ENCODE measurements around the gene INKA2.

DNA sequence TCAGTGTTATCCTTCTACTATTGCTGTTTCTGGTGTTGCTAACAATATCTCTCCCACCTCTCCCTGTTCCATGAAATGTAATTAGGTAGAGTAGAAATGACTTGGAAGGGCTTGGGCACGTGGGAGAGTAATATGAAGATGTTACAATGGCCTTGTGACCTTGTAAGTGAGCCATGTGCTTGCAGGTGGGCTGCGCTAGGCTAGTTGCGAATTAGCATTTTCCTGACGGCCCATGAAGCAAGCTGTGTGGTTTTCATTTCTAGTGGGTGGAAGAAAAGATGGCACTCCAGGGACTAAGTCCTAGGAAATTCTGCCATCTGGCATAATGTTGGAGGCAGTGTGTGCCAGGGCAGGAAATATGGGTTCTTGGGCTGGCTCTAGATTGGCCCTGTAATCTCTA is 8.8 kb upstream of the INKA2 start:
- TF ChIP-seq EZH2 (optimal IDR thresholded peaks at IDR 0.05; ENCODE audit: low read depth, low read length) (no peak), CTCF (IDR thresholded peaks at IDR 0.05; ENCODE audit: low read length) (no peak), EZH2phosphoT487 (IDR thresholded peaks at IDR 0.05; ENCODE audit: low read length) (no peak)

Data from MM.1S (cell line).